Neural cell (in vitro differentiated cells): ENCODE data around the gene NDUFS7.

Source experiments
- EZH2 ChIP-seq: fragments of 200-600, 300-800 bp; shearing (Covaris generic), sonication (generic); IDR thresholded peaks from 2 replicates; pipeline ENCODE4 v1.6.1; 2014; ENCODE audit warnings: antibody characterized with exemption, low read length, borderline replicate concordance, mild to moderate bottlenecking; ENCODE audit not compliant: insufficient read depth, poor library complexity, severe bottlenecking
- POLR2AphosphoS5 ChIP-seq: IDR thresholded peaks from 2 replicates; pipeline ENCODE4 v1.6.1; 2012
- SMC3 ChIP-seq: fragments of 450-650 bp; conservative IDR thresholded peaks from 2 replicates; pipeline ENCODE4 v1.6.1; 2014; ENCODE audit warnings: antibody characterized with exemption, mild to moderate bottlenecking, moderate library complexity; ENCODE audit not compliant: poor library complexity
- TAF1 ChIP-seq: IDR thresholded peaks from 2 replicates; pipeline ENCODE4 v1.6.1; 2012; ENCODE audit warnings: low read depth
- TF ChIP-seq, protein P1 (sequence below): fragments of 450-650 bp; IDR thresholded peaks from 2 replicates; pipeline ENCODE4 v1.5.1; 2014; ENCODE audit warnings: antibody characterized with exemption, mild to moderate bottlenecking, moderate library complexity; ENCODE audit not compliant: poor library complexity, severe bottlenecking
- TF ChIP-seq, protein P2 (sequence below): IDR thresholded peaks from 2 replicates; pipeline ENCODE4 v1.6.1; 2012; ENCODE audit warnings: borderline replicate concordance

DNA sequence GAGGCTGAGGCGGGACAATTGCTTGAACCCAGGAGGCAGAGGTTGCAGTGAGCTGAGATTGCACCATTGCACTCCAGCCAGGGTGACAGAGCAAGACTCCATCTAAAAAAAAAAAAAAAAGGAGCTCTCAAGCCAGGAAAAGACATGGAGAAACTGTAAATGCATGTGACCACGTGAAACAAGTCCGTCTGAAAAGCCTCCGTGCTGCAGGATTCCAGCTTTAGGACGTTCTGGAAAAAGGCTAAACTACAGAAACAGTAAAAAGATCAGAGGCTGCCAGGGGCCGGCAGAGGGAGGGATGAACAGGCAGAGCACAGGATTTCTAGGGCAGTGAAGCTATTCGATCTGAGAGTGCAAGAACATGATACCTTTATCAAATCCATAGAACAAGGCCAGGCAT is 40.7 kb upstream of the NDUFS7 start:
- TF ChIP-seq, protein P1, sequence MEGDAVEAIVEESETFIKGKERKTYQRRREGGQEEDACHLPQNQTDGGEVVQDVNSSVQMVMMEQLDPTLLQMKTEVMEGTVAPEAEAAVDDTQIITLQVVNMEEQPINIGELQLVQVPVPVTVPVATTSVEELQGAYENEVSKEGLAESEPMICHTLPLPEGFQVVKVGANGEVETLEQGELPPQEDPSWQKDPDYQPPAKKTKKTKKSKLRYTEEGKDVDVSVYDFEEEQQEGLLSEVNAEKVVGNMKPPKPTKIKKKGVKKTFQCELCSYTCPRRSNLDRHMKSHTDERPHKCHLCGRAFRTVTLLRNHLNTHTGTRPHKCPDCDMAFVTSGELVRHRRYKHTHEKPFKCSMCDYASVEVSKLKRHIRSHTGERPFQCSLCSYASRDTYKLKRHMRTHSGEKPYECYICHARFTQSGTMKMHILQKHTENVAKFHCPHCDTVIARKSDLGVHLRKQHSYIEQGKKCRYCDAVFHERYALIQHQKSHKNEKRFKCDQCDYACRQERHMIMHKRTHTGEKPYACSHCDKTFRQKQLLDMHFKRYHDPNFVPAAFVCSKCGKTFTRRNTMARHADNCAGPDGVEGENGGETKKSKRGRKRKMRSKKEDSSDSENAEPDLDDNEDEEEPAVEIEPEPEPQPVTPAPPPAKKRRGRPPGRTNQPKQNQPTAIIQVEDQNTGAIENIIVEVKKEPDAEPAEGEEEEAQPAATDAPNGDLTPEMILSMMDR: no peak
- TF ChIP-seq, protein P2, sequence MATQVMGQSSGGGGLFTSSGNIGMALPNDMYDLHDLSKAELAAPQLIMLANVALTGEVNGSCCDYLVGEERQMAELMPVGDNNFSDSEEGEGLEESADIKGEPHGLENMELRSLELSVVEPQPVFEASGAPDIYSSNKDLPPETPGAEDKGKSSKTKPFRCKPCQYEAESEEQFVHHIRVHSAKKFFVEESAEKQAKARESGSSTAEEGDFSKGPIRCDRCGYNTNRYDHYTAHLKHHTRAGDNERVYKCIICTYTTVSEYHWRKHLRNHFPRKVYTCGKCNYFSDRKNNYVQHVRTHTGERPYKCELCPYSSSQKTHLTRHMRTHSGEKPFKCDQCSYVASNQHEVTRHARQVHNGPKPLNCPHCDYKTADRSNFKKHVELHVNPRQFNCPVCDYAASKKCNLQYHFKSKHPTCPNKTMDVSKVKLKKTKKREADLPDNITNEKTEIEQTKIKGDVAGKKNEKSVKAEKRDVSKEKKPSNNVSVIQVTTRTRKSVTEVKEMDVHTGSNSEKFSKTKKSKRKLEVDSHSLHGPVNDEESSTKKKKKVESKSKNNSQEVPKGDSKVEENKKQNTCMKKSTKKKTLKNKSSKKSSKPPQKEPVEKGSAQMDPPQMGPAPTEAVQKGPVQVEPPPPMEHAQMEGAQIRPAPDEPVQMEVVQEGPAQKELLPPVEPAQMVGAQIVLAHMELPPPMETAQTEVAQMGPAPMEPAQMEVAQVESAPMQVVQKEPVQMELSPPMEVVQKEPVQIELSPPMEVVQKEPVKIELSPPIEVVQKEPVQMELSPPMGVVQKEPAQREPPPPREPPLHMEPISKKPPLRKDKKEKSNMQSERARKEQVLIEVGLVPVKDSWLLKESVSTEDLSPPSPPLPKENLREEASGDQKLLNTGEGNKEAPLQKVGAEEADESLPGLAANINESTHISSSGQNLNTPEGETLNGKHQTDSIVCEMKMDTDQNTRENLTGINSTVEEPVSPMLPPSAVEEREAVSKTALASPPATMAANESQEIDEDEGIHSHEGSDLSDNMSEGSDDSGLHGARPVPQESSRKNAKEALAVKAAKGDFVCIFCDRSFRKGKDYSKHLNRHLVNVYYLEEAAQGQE: no peak
- TF ChIP-seq EZH2: no peak
- TF ChIP-seq POLR2AphosphoS5: no peak
- no peak for TF ChIP-seq SMC3
- TF ChIP-seq TAF1: no peak
